ENCODE measurements around the gene SLC6A9.

The SLC6A9 gene

DNA sequence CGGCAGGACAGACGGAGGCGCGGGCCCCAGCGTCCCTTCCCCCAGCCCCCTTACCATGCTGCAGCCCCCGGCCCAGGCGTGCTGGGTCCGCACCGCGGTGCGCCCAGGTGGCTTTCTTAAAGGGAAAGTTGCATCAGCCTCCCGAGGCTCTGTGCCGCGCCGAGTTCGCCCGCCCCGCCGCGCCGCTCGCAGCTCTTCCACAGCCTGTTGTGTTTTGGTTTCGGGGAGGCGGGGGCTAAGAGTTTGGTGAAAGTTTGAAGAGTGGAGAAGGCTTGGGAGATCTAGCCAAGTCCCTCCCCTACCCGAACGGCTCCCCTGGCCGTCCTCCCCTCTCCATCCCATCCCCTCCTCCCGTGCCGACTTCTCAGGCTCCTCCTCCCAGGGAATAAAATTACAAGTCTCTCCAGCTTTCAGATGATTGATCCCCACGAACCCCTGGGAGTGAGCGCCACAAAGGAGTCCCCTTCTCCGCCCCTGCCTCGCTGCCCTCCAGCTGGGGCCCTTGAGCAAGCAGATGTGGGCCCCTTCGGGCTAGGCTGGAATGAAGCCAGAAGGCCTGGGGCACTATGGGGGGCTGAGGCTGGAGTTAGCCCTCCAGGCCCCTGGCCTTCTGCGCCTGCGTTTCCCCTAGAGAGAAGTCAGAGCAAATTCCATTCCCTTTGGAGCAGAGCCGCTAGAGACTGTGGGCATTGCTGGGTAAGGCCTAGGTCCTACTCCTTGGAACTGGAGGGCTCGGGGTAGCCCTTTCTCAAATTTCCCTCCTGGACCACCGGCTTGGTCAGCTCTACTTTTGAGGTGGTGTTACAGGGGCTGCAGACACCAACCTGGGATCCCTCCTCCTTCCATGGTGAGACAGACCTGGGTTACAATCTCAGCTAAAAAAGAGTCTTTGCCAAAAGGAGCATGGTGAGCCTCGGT, at the start of gene SLC6A9:
TSS of gene SLC6A9 (minus strand) at position 211 of the 918 bp plus-strand sequence. CDS start 7,185 bp downstream, outside the sequence.
- no peak for DNase-seq

DNA sequence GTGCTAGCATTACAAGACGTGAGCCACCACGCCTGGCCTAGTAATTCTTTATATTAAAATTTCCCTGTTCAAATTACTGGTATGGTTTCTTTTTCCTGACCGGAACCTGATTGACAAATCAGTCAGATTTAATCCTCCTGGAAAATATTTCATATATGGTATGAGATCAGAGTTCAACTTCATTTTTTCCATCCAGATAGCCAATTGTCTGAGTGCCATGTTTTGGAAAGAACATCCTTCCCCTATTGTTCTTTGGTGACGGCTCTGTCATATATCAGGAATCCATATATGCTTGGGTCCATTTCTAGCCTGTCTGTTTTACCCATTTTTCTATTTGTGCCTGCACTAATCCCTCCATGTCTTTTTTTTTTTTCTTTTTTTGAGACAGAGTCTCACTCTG, 48.3 kb upstream of the SLC6A9 start:
- no peak for DNase-seq

DNA sequence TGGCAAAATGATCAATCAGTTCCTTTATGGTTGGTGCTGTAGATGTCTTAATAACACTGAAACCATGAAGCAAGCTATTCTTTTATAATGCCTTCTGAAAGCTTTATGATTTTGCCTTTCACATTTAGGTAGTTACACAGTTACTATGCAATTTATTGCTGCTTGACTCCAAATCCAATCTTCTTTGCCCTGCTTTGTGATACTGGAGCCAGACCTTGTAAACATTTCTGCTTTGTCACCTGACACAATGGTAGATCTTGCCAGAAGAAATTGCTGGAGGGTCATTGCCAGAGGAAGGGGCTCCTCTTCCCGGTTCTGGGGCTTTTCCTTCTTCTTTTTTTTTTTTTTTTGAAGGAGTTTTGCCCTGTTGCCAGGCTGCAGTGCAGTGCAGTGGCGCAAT, 46.8 kb upstream of the SLC6A9 start:
- no peak for DNase-seq

DNA sequence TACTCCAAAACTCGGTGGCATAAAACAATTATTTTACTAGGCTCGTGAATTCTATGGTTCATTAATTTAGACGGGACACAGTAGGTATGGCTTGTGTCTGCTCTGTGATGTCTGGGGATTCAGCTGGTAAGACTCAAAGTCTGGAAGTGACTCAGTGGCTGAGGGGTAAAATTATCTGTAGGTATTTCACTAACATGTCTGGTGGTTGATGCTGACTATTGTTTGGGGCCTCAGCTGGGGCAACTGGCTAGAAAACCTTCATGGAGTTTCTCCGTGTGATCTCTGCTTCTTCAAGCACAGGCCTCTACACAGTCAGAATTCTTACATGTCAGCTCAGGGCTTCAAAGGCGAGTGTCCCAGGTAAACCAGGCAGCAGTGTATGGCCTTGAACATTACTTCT, 46.2 kb upstream of the SLC6A9 start:
- no peak for DNase-seq

DNA sequence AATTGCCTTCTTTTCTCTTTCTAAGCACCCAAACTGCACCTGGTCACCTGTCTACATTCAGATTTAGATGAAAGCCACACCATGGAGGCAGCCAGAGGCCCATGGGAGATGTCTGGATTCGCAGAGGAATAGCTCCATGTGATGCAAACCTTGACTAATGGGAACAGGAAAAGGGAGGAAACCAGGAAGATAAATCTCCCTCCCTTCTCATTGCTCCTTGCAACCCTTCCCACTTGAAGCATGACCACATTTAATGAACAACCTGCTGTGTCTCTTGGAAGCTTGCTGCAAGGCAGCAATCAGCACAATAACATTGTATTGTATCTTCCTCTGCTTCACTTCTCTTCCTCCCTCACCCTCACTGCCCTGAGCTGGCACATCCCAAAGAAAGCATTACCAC, 44.8 kb upstream of the SLC6A9 start:
- DNase-seq, result no peak

DNA sequence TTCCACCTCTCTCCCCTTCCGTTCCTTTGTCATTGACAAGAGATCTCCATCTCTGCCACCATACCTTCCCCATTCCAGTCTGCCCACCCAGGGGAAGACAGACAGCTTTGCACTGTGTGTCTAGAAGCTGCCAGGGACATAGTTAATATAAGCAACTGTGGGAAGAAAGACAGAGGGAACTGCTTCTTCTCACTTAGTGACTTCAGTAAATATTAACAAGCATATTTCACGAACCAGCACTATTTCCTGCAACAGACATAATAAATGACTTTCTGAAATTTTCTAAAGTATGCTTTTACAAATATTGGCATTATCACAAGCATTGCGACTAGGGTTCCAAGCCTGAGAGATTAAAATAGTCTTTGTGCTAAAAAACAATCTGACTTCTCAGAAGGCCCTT, 43.2 kb upstream of the SLC6A9 start:
- no peak for DNase-seq

DNA sequence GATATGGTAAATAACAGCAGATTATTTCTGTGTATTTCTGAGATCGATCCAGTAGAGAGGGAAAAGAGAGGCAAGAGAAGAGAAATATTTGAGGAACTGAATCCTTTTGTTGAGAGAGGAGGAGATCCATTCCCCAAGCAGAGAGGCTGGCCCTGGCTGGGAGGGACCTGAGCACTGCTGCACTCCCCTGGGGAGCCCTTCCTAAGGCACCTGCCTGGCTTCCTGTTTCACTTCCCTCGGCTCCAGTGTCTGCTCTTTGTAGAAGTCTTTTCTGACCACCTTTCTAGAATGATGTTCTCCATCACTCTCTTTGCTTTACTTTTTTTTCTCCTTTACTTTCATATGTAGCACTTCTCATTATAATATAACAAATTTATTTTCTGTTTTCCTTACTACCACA, 42.3 kb upstream of the SLC6A9 start:
- DNase-seq, result no peak

DNA sequence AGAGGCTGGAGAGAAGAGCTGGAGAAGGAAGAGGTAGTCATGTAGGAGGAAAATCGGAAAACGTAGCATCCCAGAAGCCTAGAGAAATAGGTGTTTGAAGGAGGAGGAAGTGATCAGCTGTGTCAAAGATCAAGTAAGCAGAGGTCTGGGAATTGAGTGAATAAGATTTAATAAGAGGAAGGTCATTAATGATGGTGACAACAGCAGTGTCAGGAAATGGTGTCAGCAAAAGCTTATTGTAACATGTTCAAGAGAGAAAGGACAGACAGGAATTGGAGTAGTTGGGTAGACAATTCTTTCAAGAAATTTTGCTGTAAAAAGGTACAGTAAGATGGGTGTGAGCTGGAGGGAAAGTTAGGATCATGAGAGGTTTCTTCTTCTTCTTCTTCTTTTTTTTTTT, 41.6 kb upstream of the SLC6A9 start:
- DNase-seq, result no peak

DNA sequence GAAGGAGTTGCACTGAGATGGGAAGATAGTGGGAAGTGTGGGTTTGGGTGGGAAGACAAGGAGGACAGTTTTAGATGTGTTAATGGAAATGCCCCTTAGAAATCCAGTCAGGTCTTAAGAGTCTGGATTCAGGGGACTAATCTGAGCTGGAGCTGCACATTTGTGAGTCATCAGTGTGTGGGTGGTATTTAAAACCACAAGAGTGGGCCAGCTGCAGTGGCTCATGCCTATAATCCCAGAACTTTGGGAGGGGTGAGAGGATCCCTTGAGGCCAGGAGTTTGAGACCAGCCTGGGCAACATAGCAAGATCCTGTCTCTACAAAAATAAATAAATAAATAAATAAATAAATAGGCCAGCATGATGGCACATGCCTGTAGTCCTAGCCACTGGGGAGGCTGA, 40.9 kb upstream of the SLC6A9 start:
- DNase-seq, result no peak

DNA sequence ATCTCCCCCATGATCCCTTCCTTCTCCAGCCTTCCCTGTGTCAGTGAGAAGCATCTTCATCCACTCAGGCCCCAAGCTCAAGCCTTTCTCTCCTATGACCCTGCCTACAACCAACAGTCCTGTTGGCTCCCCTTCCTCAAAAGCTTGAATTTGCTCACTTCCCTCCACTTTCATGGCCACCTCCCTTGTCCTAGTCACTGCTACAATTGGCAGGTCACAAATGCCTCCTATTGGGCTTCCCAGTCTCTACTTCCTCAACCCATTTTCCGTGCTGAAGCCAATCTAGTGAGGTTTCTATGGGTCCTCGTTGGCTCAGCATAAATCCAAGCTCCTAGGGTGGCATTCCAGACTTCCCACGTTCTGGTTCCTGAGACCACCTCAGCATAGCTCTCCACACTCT, 40.2 kb upstream of the SLC6A9 start:
- DNase-seq, result no peak

DNA sequence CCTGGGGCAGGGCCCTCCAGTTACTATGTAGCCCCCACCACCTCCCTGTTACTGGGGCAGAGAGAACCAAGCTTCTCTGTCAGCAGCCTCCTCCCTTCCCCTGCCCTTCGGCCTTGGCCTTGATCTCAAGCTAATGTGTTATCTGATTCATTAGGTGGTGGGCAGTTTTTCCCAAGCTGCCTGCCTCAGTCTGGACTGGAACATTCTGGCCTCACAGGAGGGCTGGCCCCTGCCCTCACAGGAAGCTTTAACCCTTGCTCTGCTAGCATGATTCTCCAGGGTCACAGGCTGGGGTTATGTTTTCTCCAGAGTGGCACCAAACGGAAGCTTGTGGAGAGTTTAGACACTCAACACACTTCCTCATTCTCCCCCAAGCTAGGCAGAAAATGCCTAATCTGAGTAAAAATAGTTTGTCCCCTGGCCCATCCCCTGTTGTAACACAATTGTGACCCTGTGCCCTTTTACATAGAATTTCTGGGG, 37.2 kb upstream of the SLC6A9 start:
- DNase-seq, result no peak

DNA sequence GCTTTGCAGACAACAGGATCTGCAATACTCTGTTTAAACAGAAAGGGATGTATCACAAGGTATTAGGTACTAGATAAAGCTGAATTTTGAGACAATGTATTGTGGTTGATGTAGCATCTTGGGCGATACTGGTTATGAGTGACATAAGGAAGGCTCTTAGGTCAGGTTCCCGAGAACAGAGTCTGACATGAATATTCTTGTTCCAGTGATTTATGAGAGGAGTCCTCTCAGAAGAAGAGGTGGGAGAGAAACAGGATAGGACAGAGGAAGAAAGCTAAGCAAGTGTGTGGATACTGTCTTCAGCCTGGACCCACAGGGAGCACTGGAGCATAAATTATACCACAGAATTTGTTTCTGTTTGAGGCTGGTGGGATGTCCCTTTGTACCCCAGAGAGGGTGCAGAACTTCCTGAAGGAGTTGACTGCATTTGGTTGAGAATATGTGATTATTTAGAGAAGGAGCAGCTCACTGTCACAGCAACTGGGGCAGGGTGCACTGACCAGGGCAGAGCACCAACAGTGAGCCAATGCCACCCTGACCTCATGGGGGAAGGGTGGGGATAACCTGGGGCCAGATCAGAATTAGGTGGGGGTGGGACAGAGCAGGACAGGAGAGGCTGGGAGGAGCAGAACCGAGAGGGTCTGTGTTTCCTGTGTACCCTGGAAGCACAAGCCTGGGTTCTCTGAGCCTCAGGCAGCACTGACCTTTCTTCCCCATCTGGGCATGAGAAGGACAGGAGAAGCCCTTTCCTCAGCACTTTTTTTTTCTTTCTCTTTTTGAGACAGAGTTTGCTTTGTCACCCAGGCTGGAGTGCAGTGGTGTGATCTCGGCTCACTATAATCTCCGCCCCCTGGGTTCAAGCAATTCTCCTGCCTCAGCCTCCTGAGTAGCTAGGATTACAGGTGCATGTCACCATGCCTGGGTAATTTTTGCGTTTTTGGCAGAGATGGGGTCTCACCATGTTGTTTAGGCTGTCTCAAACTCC, 36.3 kb upstream of the SLC6A9 start:
- no peak for DNase-seq

DNA sequence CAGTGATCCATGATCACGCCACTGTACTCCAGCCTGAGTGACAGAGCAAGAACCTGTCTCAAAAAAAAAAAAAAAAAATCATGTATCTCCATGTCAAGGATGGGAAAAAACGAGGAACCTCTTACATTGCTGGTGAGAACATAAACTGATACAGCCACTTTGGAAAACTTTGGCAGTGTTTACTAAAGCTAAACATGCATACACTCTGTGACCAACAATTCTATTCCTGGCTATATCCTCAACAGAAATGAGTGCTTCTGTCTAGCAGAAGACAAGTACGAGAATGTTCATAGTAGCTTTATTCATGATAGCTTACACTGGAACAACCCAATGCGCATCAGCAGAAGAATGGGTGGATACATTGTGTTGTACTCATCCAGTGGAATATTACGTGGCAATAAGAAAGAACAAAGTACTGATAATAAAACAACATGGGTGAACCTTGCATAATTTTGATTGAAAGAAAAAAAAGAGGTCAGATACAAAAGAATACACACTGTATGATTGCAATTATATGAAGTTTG, 31.5 kb upstream of the SLC6A9 start:
- no peak for DNase-seq

DNA sequence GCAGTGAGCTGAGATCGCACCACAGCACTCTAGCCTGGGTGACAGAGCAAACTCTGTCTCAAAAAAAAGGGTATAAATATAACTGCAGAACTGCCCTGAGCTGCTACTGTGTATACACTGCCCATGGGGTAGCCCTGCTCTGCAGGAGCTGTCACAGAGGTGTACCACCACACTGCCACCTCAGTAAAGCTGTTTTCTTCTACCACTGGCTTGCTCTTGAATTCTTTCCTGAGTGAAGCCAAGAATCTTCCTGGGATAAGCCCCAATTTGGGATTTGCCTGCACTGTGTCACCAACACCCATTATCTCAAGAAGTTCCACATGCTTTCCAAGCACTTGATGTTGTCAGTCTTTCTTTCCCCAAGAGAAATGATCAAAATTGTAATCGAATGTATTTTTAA, 30.6 kb upstream of the SLC6A9 start:
- DNase-seq, result no peak

DNA sequence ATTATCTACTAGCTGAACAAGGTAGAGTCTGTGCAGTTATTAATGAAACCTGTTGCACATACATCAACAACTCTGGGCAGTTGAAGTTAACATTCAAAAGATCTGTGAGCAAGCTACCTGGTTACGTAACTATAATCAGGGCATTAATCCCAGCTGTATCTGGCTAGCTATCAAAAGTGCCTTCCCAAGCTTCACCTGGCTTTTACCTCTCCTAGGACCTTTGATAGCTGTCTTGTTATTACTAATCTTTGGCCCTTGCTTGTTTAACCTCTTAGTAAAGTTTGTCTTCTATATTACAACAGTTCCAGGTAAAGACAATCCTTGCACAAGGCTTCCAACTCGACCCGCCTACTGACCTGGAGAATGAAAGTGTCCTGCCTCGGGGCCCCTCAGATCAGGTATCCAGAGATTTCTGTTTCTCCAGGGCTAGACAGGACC, 29.6 kb upstream of the SLC6A9 start:
- DNase-seq, result no peak

DNA sequence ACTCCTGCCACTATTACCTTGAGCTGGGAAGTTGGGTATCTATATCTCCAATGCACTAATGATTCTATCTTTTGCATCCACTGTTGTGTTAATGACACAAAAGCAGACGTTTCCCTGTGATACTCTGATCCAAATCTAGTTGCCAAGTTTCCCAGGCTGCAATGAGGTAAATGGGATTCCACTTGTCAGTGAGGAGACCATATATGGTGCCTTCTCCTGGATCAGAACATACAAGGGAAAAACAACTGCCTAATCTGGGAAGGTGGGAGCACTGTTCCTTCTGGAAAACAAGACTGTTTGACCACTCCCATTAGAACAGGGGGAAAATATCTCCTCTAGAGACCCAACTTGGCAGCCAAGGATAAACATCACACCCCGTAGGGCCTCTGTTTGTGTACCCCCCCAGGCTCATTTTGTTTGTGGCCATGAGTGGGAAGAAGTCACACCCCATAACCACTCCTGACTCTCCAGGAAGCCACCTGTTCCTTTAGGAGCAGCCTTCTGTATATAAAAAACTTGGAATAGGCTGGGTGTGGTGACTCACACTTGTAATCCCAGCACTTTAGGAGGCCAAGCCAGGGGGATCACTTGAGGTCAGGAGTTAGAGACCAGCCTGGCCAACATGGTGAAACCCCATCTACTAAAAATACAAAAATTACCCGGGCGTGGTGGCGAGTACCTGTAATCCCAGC, 28.5 kb upstream of the SLC6A9 start:
- no peak for DNase-seq

DNA sequence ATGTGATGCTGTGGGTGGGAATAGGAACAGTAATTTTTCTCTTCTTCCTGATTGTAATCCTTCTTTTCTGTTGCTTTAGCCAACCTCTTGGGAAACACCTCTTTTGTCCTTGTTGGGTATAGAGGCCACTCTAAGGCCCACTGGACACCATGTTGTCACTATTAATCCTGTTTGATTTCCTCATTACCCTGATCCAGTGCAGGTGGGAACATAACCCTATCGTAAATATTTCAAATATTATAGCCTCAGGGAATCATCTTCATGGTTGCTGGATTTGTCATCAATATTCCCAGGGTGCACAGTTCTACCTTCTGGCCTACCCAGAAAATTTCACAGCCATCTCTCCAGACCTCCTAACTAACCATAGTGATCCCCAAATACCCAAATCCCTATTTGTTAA, 27.9 kb upstream of the SLC6A9 start:
- DNase-seq, result no peak

DNA sequence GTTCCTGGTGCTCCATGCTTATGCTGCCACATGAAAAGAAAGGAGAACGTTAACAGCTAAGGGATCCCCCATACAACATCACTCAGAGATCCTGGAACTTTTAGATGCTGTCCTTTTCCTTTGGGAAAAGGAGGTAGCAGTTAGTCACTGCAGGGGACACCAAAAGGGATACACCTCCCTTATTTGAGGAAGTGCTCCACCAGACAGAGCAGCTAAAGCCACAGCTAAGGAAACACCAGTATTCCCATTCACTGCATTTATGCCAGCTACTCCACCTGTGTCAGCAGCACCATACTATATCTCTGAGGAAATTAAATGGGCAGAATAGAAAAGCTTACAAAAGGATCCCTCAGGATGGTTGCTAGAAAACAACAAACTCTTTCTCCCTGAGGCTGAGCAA, 26.0 kb upstream of the SLC6A9 start:
- no peak for DNase-seq

DNA sequence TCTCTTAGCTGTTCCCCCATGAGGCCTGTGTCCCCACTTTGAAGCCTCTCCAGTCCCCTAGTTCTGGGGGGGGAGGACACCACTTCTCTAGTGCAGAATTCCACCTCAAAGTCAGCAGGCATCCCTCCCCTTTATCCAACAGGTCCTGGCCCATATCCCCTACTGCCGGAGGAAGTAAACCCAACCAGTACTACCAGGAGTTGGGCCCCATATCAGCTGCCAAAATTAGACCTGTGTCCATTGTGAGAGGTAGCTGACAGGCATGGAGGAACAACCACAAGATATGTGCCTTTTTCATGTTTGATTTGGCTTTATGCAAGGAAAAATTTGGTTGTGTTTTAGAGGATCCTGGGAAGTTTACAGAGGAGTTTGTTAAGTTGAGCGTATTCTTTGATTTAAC, 22.1 kb upstream of the SLC6A9 start:
- no peak for DNase-seq

DNA sequence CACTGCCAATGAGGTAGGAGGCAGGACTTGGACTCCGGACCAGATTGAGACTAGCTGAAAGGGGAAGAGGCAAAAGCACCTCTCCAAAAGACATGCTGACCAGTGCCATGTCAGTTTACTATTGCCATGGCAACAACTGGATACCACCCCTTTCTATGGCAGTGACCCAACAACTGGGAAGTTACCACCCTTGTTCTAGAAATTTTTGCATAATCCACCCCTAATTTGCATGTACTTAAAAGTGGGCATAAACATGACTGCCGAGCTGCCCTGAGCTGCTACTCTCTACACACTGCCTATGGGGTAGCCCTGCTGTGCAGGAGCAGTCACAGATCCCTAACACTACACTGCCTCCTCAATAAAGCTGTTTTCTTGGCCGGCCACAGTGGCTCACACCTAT, 19.0 kb upstream of the SLC6A9 start:
- no peak for DNase-seq

DNA sequence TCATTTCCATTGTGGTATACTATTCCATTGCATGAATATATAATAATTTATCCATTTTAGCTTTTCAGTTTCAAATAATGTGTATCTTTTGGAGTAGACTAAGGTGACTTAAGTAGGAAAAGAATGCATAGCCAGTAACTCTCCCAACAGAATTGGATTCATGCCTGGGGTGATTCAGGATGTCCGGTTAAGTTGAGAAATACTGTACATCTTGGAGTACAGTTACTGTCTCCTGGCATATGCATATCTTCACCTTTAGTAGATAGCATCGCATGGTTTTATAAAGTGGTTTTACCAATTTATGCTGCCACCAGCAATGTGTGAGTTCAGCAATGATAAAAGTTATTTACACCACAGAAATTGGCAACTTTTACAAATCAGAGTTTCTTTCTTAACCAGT, 18.6 kb upstream of the SLC6A9 start:
- DNase-seq, result no peak

DNA sequence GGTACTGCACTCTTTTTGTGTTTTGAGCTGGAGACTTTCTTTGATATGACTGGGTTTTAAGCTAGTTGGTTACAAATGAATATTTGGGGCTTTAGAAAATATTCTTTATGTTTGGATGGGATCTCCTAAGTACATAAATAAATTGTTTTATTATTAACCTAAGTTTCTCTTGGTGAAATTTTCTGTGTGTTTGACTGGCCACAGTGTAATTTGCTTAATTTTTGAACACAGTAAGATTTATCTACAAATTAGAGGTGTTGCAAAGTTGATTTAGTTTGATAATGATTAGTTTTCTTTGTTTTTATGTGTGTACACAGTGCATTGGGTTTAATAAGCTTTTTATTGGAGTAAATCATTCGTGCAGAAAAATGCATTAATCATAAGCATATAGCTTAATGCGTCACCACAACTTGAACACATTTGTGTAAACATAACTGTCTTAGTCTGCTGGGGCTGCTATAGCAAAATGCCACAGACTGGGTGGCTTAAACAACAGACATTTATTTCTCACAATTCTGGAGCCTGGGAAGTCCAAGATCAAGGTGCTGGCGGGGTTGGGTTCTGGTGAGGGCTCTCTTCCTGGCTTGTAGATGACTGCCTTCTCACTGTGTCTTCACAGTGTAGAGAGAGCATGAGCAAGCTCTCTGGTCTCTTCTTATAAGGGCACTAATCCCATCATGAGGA, 17.4 kb upstream of the SLC6A9 start:
- DNase-seq, result no peak
